Fibroblast of lung (primary cell): ENCODE data around the gene CCDC88C.

ENCODE experiments used
- CTCF ChIP-seq, 2 donors: IDR thresholded peaks in 1 of 2; conservative IDR thresholded peaks in 1 of 2; 1 replicate in 1 of 2; 2 replicates in 1 of 2; pipeline ENCODE4 v1.5.1; 2011 to 2012; ENCODE audit warnings: low read length in 2 of 2, control low read depth in 1 of 2, inconsistent platforms in 1 of 2, low read depth in 1 of 2, mild to moderate bottlenecking in 1 of 2
- EZH2 ChIP-seq: IDR thresholded peaks from 2 replicates; pipeline ENCODE4 v1.5.1; 2012; ENCODE audit warnings: low read length, control low read depth, mild to moderate bottlenecking; ENCODE audit errors: missing control alignments

- TF ChIP-seq CTCF (conservative IDR thresholded peaks at IDR 0.05 in 1 of 2, IDR thresholded peaks at IDR 0.05 in 1 of 2; ENCODE audit: low read depth in 1 of 2, low read length in 2 of 2) (no peak), EZH2 (no peak)
Observed at GRCh38 chr14:91424813-91425530, 7.4 kb upstream of the CCDC88C start.
